Adrenal gland (tissue), 12 donors: ENCODE data around the gene MAD1L1. TPM values are rescaled to one million over a fixed set of nuclear protein-coding genes. Genes with fewer than 3 reads are reported as not detected.
"Not testable (repeated sequence)": the region's sequence is repeated elsewhere in the genome, so short reads cannot be mapped to it uniquely, and the experiment has no call there.

ENCODE experiments used
- DNase-seq, 7 donors: peaks; one replicate each; pipeline ENCODE4 v3.0.0-alpha.2; 2019 to 2020
- H3K27ac ChIP-seq, 5 donors: fragments of 200-600 bp; sonication (generic) in 4 of 5; 1 replicate in 3 of 5; 2 replicates in 2 of 5; pipeline versions ENCODE4 v1.5.1 to v1.8.0; 2016 to 2020; ENCODE audit warnings: mild to moderate bottlenecking in 1 of 5
- H3K27me3 ChIP-seq: fragments of 200-600 bp; 2 replicates; pipeline ENCODE4 v1.8.0; 2021
- H3K36me3 ChIP-seq, 2 donors: fragments of 200-600 bp; replicated peaks in 1 of 2; 1 replicate in 1 of 2; 2 replicates in 1 of 2; pipeline versions ENCODE4 v1.5.1 to v1.8.0; 2018 to 2022
- H3K4me1 ChIP-seq, 2 donors: fragments of 200-600 bp; replicated peaks in 1 of 2; 1 replicate in 1 of 2; 2 replicates in 1 of 2; pipeline versions ENCODE4 v1.5.1 to v1.8.0; 2018 to 2021
- H3K4me3 ChIP-seq, 4 donors: fragments of 200-600 bp; sonication (generic) in 3 of 4; one replicate each; pipeline ENCODE4 v1.5.1; 2016 to 2018
- H3K9me3 ChIP-seq, 3 donors: fragments of 200-600 bp; sonication (generic) in 1 of 3; replicated peaks in 1 of 3; 1 replicate in 2 of 3; 2 replicates in 1 of 3; pipeline versions ENCODE4 v1.5.1 to v1.8.0; 2016 to 2021
- CTCF ChIP-seq, 6 experiments: fragments of 450-650 bp in 4 of 6; fragments of 200-600 bp in 2 of 6; sonication (generic) in 1 of 6; IDR thresholded peaks; 1 replicate in 5 of 6; 2 replicates in 1 of 6; pipeline versions ENCODE4 v1.5.1 to v1.8.0; 2016 to 2021; ENCODE audit warnings: antibody characterized with exemption in 6 of 6, mild to moderate bottlenecking in 2 of 6, moderate library complexity in 1 of 6
- POLR2A ChIP-seq, 2 donors: fragments of 450-650 bp; IDR thresholded peaks; one replicate each; pipeline ENCODE4 v1.6.1; 2017; ENCODE audit warnings: antibody characterized with exemption in 2 of 2, mild to moderate bottlenecking in 2 of 2, moderate library complexity in 1 of 2
- WGBS, 4 donors: extraction: QIAGEN DNeasy Blood & Tissue Kit in 2 of 4; methylation state at CpG; one replicate each; pipeline versions ENCODE4 v1.1.5 to v1.1.7; 2013 to 2017; 5-methylcytosine and 5-hydroxymethylcytosine counted together
- intact Hi-C, 2 donors: fragments of 100-400 bp; cut with DNase I; formaldehyde crosslinking; loops; one replicate each; pipeline versions ENCODE4 v1.14.1 to v1.15.0; 2022 to 2023
- polyA plus RNA-seq, 3 donors: library from polyadenylated mRNA; stranded (reverse); fragments of 200-250 nt in 2 of 3; fragments of 350-450 nt in 1 of 3; fragmentation: Illumina TruSeq in 1 of 3; extraction: RNeasy Lipid Tissue Mini Kit (QIAGEN cat#74804) in 1 of 3; gene quantifications; one replicate each; pipeline ENCODE4 v1.2.3, GENCODE V29; 2013 to 2014
- total RNA-seq, 9 donors: library from RNA; depleted of rRNA in 4 of 9; stranded (reverse); fragments of >200 nt in 4 of 9; fragments of 120-200 nt in 1 of 9; fragmentation: NEBNext Ultra II Directional in 1 of 9; extraction: Animal tissue kit (Norgen Biotek cat#: 25700) in 1 of 9; gene quantifications; one replicate each; pipeline versions ENCODE4 v1.1.0 to v1.2.4, GENCODE V29; 2013 to 2023
- donor health status: healthy with polysubstance abuse.
- donor health status: Bipolar disorder and iron deficiency.
- donor health status: DM: yes; HTN: yes; CAD: no.
- donor health status: DM: no; HTN: no; CAD: no.
- donor health status: DM: no; HTN: no; CAD: no.
- donor health status: DM: yes; HTN: yes; CAD: no.

The MAD1L1 gene
- total and polyA plus RNA-seq, 12 donors = 6.7 to 87.7 (median 28.9) TPM

- intact Hi-C loops = no loop called here
- Histone ChIP-seq H3K27me3 (no peaks in the 10 kb centered on the region), H3K9me3 (no peaks in the 10 kb centered on the region), H3K36me3 (no peaks in the 10 kb centered on the region), H3K4me1 (no peaks in the 10 kb centered on the region), H3K4me3 (no peak overlapping the region), H3K27ac (no peak overlapping the region)
- WGBS, 4 donors = 65 to 83% (median 81%) methylated on average over 8 to 11 of the region's 11 CpGs
- TF ChIP-seq POLR2A (IDR thresholded peaks at IDR 0.05) (no peak), CTCF (IDR thresholded peaks at IDR 0.05) (no peak)
- peak in 2 of 7 donors; percentile 3 to 5 for DNase-seq
These were observed 388.8 kb downstream of the MAD1L1 start for GRCh38 chr7:1843921-1844335.

GRCh38 chr7:1843271-1843861 is 389.4 kb downstream of the MAD1L1 start:
- Histone ChIP-seq H3K27me3 (no peaks in the 10 kb centered on the region), H3K36me3 (no peaks in the 10 kb centered on the region), H3K27ac (no peak overlapping the region), H3K4me3 (no peak overlapping the region), H3K4me1 (no peaks in the 10 kb centered on the region), H3K9me3 (no peaks in the 10 kb centered on the region)
- DNase-seq = peak in 3 of 7 donors; percentile 5 to 8 (median 5)
- WGBS, 4 donors = 88 to 91% (median 90%) methylated on average over 17 to 26 of the region's 26 CpGs
- intact Hi-C loops = no loop called here
- TF ChIP-seq CTCF (IDR thresholded peaks at IDR 0.05) (no peak), POLR2A (IDR thresholded peaks at IDR 0.05) (no peak)

- Histone ChIP-seq H3K36me3 (no peaks in the 10 kb centered on the region), H3K27me3 (no peaks in the 10 kb centered on the region), H3K9me3 (no peaks in the 10 kb centered on the region), H3K4me1 (no peaks in the 10 kb centered on the region), H3K27ac (no peak overlapping the region), H3K4me3 (no peak overlapping the region)
- TF ChIP-seq CTCF (IDR thresholded peaks at IDR 0.05) (no peak), POLR2A (IDR thresholded peaks at IDR 0.05) (no peak)
- intact Hi-C loops = no loop called here
- WGBS, 4 donors = 86 to 94% (median 91%) methylated on average over 23 to 31 of the region's 31 CpGs
- DNase-seq = peak in 3 of 7 donors; percentile 4 to 8 (median 8)
These were observed 390.2 kb downstream of the MAD1L1 start for GRCh38 chr7:1842321-1843221.

GRCh38 chr7:1841286-1842021 is 391.3 kb downstream of the MAD1L1 start:
- DNase-seq = peak in 2 of 7 donors; percentile 6 to 10
- H3K27me3 ChIP-seq, H3K9me3 ChIP-seq, H3K36me3 ChIP-seq, H3K4me3 ChIP-seq, H3K4me1 ChIP-seq, intact Hi-C loops, H3K27ac ChIP-seq: not testable (repeated sequence)
- WGBS, 4 donors = 91 to 96% (median 93%) methylated on average over 20 to 40 of the region's 40 CpGs

GRCh38 chr7:1840744-1841143 is 392.0 kb downstream of the MAD1L1 start:
- H3K4me1 ChIP-seq, intact Hi-C loops, H3K27me3 ChIP-seq, H3K9me3 ChIP-seq, H3K4me3 ChIP-seq, H3K36me3 ChIP-seq, H3K27ac ChIP-seq: not testable (repeated sequence)
- WGBS, 4 donors = 93 to 96% (median 96%) methylated on average over 6 to 18 of the region's 18 CpGs
- peak in 1 of 7 donors; percentile 3 for DNase-seq
